ENCODE data around the gene DDX1. TPM values are rescaled to one million over a fixed set of nuclear protein-coding genes. Genes with fewer than 3 reads are reported as not detected.

The DDX1 gene
- total and polyA plus RNA-seq, 9 of the 15 experiments (the other 6 are each of a cell fraction or from before 2014, with no cell fraction given) = 116 to 277 (median 232) TPM

GRCh38 chr2:15631883-15632282, 40.2 kb downstream of the DDX1 start:
- no peaks in the 10 kb centered on the region for H3K79me2 ChIP-seq (ENCODE audit: control insufficient read depth, insufficient read depth, low read length)
- POLR2A ChIA-PET = interaction anchor here (1.1 kb wide), 1 partner anchor 18 kb away, joined by 3 read pairs; no protein-coding TSS in a partner anchor
- no peak overlapping the region for H3K9ac ChIP-seq (ENCODE audit: insufficient read depth in 1 of 2, low read depth in 2 of 2, low read length in 2 of 2)
- BruUV-seq (replicated peaks) = no TSS peak
- no peak overlapping the region for H2AFZ ChIP-seq (ENCODE audit: low read depth, low read length)
- in situ Hi-C loops (cut with MboI) = no loop called here
- H3K4me1 ChIP-seq (replicated peaks in 1 of 2; ENCODE audit: control insufficient read depth in 2 of 2, insufficient read depth in 2 of 2, low read length in 2 of 2) = no peaks in the 10 kb centered on the region
- CTCF ChIA-PET (ENCODE audit: low intra/inter-chr PET ratio) = no interaction called here
- H3K36me3 ChIP-seq (ENCODE audit: control insufficient read depth, insufficient read depth, low read length) = peaks cover 97% of the 10 kb centered on the region
- ATAC-seq = no peak
- DNase-seq (ENCODE audit: extremely low read depth in 1 of 4, low spot score in 3 of 4) = no peak
- H4K20me1 ChIP-seq (replicated peaks; ENCODE audit: control insufficient read depth, insufficient read depth, low read length) = no peaks in the 10 kb centered on the region
- no peak for FAIRE-seq
- H3K4me2 ChIP-seq (ENCODE audit: insufficient read depth, low read length) = no peak overlapping the region
- H3K9me1 ChIP-seq (ENCODE audit: control insufficient read depth, insufficient read depth, low read length) = no peaks in the 10 kb centered on the region
- no peaks in the 10 kb centered on the region for H3K27me3 ChIP-seq (ENCODE audit: control insufficient read depth in 2 of 2, insufficient read depth in 2 of 2, low read length in 2 of 2)
- no peak overlapping the region for H3K4me3 ChIP-seq
- H3K9me3 ChIP-seq (replicated peaks; ENCODE audit: control insufficient read depth, insufficient read depth, low read depth, low read length) = no peaks in the 10 kb centered on the region
- intact Hi-C loops (cut with micrococcal nuclease) = loop anchor here (10.0 kb wide), 1 partner anchor 883 kb away; no protein-coding TSS in a partner anchor
- H3K27ac ChIP-seq (ENCODE audit: extremely low read depth, low read depth, low read length) = no peak overlapping the region
- TF ChIP-seq TCF7L2 (IDR thresholded peaks at IDR 0.05; ENCODE audit: low read depth, low read length) (no peak), SAFB (IDR thresholded peaks at IDR 0.05; ENCODE audit: borderline replicate concordance, low read depth, low read length) (no peak), U2AF1 (optimal IDR thresholded peaks at IDR 0.05; ENCODE audit: low read depth, low read length) (no peak), RBM15 (IDR thresholded peaks at IDR 0.05; ENCODE audit: insufficient read depth, low read length) (no peak), GABPB2 (CRISPR knock-in tag; conservative IDR thresholded peaks at IDR 0.05) (no peak), CBFA2T2 (conservative IDR thresholded peaks at IDR 0.05) (no peak), NFATC3 (IDR thresholded peaks at IDR 0.05) (no peak), CHD4 (IDR thresholded peaks at IDR 0.05; ENCODE audit: insufficient read depth, insufficient replicate concordance, low read depth, low read length, poor library complexity, severe bottlenecking) (no peak), NEUROD1 (IDR thresholded peaks at IDR 0.05; ENCODE audit: borderline replicate concordance, low read depth, low read length, partially characterized antibody) (no peak), IRF1 (CRISPR knock-in tag; IDR thresholded peaks at IDR 0.05; ENCODE audit: borderline replicate concordance) (no peak), SIRT6 (IDR thresholded peaks at IDR 0.05; ENCODE audit: low read depth, low read length) (no peak), TSHZ1 (CRISPR knock-in tag; IDR thresholded peaks at IDR 0.05) (no peak), IRF2 (CRISPR knock-in tag; IDR thresholded peaks at IDR 0.05) (no peak), POLR2G (IDR thresholded peaks at IDR 0.05; ENCODE audit: low read depth, low read length) (no peak)

Data from K562 (cell line).